Fibroblast of pulmonary artery (primary cell): Measurements from ENCODE around the gene CSRNP3.

Source experiments
- DNase-seq: peaks from one replicate; pipeline ENCODE4 v3.0.0-alpha.2; 2010; ENCODE audit warnings: low read depth
- H3K4me3 ChIP-seq: replicated peaks from 2 replicates; pipeline ENCODE4 v1.5.1; 2011; ENCODE audit warnings: low read depth, mild to moderate bottlenecking, control low read depth, low read length, moderate library complexity
- CTCF ChIP-seq: IDR thresholded peaks from 2 replicates; pipeline ENCODE4 v1.5.1; 2011; ENCODE audit warnings: mild to moderate bottlenecking, control low read depth, low read length, inconsistent platforms; ENCODE audit errors: missing control alignments

The CSRNP3 gene

GRCh38 chr2:165544897-165545296 is 75.4 kb downstream of the CSRNP3 start:
- no peak overlapping the region for H3K4me3 ChIP-seq
- DNase-seq = no peak
- TF ChIP-seq CTCF = no peak

DNA sequence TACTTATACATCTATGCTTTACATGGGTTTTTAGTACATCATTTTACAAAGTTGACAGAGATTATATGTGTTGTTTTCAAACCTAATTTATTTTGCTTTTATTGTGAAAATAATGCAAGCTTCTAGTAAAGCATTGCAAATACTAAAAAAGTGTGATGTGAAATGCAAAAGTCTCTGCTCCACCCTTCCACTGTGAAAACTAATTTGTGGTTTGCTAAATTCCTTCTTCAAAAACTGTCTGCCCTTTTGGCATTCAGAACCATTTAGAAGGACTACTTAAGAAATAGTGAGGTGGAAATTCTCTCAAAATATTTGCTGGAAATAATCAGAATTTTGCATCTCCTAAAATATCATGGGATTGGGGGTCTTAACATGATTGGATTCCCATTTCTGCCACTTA is 78.4 kb downstream of the CSRNP3 start:
- no peak for DNase-seq
- no peak for TF ChIP-seq CTCF
- no peak overlapping the region for H3K4me3 ChIP-seq

DNA sequence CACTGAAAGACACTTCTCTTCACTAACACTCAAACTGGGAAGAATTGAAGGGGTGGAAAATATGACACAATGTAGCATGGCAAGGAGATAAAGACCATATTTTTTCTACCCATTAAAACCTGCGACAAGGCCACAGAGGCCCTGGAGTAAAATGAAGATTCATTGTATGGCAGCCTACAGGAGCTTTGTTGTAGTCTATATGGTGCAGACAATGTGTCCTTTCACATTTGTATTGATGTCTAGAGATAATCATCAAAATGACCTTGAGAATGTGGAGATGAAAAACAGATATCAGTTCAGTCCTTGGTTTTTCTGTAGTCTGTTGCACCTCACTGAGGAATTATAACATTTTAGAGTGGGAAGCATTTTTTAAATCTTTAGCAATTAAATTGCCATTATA is 80.1 kb downstream of the CSRNP3 start:
- no peak for DNase-seq
- no peak overlapping the region for H3K4me3 ChIP-seq
- no peak for TF ChIP-seq CTCF

GRCh38 chr2:165558832-165559231 is 89.3 kb downstream of the CSRNP3 start:
- no peak overlapping the region for H3K4me3 ChIP-seq
- no peak for TF ChIP-seq CTCF
- no peak for DNase-seq

DNA sequence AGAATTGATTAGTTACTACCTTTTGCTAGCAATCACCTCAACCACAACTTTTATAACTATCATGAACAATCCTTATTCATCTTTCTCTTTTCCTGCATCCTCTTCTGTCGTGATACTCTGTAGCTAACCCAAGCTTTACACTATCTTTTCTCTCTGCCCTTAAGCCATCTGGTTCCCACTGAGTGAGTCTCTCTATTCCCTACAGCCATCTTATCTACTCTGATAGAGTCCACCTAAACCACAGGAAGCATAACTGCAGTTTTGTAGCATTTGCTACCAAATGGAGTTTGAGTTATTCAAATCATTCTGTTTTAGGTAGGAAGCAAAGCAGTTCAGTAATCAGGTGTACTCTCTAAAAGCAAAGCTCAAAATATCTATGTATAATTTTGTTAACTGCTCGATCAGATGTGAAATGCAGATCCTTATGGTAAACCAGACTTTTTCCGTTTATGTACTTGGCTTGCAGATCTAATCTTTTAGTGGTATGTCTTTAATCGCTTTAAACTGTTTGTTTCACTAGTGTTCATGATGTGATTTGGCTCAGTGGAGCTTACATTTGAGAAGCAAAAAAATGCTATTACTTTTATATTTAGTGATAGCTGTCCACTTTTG is 91.0 kb downstream of the CSRNP3 start:
- DNase-seq = no peak
- no peak overlapping the region for H3K4me3 ChIP-seq
- TF ChIP-seq CTCF = no peak

DNA sequence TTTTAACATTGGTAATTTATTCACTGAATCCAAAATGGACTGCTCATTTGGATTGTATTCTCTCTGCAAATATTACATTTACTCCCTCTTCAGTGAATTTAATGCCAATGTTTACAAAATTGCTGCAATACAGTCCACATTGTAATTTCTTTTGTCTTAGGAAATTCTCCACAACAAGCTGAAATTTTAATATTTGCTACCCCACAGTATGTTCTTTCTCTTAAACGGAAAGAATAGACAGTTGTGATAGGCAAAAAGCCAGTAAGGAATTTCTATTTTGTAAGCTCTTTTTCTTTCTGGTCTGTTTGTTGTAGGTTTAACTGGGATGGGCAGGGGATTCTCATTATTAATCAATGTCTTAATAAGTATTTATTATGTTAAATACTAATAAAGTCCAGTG is 92.0 kb downstream of the CSRNP3 start:
- no peak for DNase-seq
- no peak overlapping the region for H3K4me3 ChIP-seq
- TF ChIP-seq CTCF = no peak

DNA sequence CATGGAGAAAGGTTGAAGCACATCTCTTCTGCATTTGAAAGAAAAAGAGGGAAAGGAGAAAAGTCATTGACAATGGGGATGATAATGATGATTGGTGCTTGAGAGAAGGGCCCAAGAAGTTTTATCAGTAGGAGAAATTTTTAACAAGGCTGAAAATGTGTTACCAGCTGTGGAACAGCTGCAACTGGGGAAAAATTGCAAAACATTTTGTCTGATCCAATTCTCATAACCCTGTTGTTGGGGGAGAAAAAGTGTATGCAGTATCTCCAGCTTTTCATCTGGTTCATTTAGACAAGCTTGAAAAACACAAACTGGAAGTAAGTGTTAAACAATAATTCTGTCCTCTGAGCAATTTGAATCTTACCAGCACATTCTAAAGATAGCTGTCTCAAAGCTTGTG is 92.7 kb downstream of the CSRNP3 start:
- no peak for DNase-seq
- no peak overlapping the region for H3K4me3 ChIP-seq
- TF ChIP-seq CTCF = no peak
